Tibial nerve (tissue), 4 donors: ENCODE measurements around the gene MAGEB17. TPM values are rescaled to one million over a fixed set of nuclear protein-coding genes. Genes with fewer than 3 reads are reported as not detected.

ENCODE experiments used
- DNase-seq, 2 donors: peaks; one replicate each; pipeline ENCODE4 v3.0.0-alpha.2; 2019; ENCODE audit warnings: low spot score in 2 of 2
- H3K27ac ChIP-seq, 4 donors: fragments of 200-600 bp; sonication (generic) in 3 of 4; one replicate each; pipeline ENCODE4 v1.5.1; 2017 to 2019; ENCODE audit warnings: mild to moderate bottlenecking in 1 of 4
- H3K27me3 ChIP-seq, 2 donors: fragments of 200-600 bp; sonication (generic) in 1 of 2; one replicate each; pipeline versions ENCODE4 v1.5.1 to v1.6.0; 2017 to 2019
- H3K36me3 ChIP-seq, 3 donors: fragments of 200-600 bp; sonication (generic); one replicate each; pipeline ENCODE4 v1.5.1; 2018 to 2019
- H3K4me1 ChIP-seq, 4 donors: fragments of 200-600 bp; sonication (generic) in 3 of 4; one replicate each; pipeline ENCODE4 v1.5.1; 2017 to 2019
- H3K4me3 ChIP-seq, 4 donors: fragments of 200-600 bp; sonication (generic) in 3 of 4; one replicate each; pipeline ENCODE4 v1.5.1; 2017 to 2019; ENCODE audit warnings: mild to moderate bottlenecking in 1 of 4, moderate library complexity in 1 of 4
- H3K9me3 ChIP-seq, 4 donors: fragments of 200-600 bp; sonication (generic) in 3 of 4; one replicate each; pipeline ENCODE4 v1.5.1; 2017 to 2019
- EP300 ChIP-seq, 2 donors: sonication (generic); formaldehyde crosslinking; IDR thresholded peaks; one replicate each; pipeline ENCODE4 v1.6.1; 2017; ENCODE audit warnings: antibody characterized with exemption in 2 of 2, mild to moderate bottlenecking in 1 of 2
- POLR2A ChIP-seq, 2 donors: fragments of 450-650 bp; IDR thresholded peaks; one replicate each; pipeline ENCODE4 v1.6.1; 2017; ENCODE audit warnings: antibody characterized with exemption in 2 of 2, mild to moderate bottlenecking in 2 of 2, moderate library complexity in 2 of 2
- WGBS, 2 donors: methylation state at CpG; one replicate each; pipeline ENCODE4 v1.1.5; 2018; 5-methylcytosine and 5-hydroxymethylcytosine counted together
- total RNA-seq, 4 donors: library from RNA; depleted of rRNA; stranded (reverse); fragments of >200 nt; gene quantifications; one replicate each; pipeline ENCODE4 v1.1.0, GENCODE V29; 2016
- TF ChIP-seq, protein P1 (sequence below), 5 experiments: fragments of 200-600 bp in 3 of 5; fragments of 450-650 bp in 2 of 5; sonication (generic) in 3 of 5; IDR thresholded peaks; one replicate each; pipeline ENCODE4 v1.5.1; 2016 to 2019; ENCODE audit warnings: antibody characterized with exemption in 5 of 5, mild to moderate bottlenecking in 3 of 5, moderate library complexity in 2 of 5

MAGEB17 gene
- total RNA-seq, 4 donors from 2014 or later, result not detected

DNA sequence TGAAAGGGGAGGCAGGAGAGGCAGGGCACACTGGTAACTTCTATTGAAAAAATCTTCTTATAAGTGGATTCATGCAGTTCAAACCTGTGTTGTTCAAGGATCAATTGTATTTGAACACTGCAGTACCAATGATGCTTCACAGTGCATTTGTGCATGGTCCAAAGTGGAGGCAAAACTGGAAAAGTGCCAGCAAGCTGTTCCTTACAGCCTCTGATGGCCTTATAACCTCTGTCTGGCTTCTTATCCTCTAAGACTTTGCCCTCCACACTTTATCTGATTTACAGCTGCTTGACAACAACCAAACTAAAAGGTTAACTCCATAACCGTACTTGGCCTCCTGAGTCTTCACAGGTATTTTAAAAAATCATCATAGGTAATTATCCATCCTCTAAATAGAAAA lies 40.4 kb downstream of the MAGEB17 start:
- WGBS, 2 donors, result 63 to 91% methylated on average over 1 of the region's 1 CpG
- no peaks in the 10 kb centered on the region for H3K36me3 ChIP-seq
- H3K9me3 ChIP-seq, result no peaks in the 10 kb centered on the region
- H3K4me3 ChIP-seq, result no peak overlapping the region
- DNase-seq, result no peak
- no peaks in the 10 kb centered on the region for H3K4me1 ChIP-seq
- TF ChIP-seq, protein P1, sequence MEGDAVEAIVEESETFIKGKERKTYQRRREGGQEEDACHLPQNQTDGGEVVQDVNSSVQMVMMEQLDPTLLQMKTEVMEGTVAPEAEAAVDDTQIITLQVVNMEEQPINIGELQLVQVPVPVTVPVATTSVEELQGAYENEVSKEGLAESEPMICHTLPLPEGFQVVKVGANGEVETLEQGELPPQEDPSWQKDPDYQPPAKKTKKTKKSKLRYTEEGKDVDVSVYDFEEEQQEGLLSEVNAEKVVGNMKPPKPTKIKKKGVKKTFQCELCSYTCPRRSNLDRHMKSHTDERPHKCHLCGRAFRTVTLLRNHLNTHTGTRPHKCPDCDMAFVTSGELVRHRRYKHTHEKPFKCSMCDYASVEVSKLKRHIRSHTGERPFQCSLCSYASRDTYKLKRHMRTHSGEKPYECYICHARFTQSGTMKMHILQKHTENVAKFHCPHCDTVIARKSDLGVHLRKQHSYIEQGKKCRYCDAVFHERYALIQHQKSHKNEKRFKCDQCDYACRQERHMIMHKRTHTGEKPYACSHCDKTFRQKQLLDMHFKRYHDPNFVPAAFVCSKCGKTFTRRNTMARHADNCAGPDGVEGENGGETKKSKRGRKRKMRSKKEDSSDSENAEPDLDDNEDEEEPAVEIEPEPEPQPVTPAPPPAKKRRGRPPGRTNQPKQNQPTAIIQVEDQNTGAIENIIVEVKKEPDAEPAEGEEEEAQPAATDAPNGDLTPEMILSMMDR (IDR thresholded peaks at IDR 0.05), result no peak
- no peak for TF ChIP-seq EP300 (IDR thresholded peaks at IDR 0.05)
- TF ChIP-seq POLR2A (IDR thresholded peaks at IDR 0.05), result no peak
- H3K27me3 ChIP-seq, result no peaks in the 10 kb centered on the region
- no peak overlapping the region for H3K27ac ChIP-seq

DNA sequence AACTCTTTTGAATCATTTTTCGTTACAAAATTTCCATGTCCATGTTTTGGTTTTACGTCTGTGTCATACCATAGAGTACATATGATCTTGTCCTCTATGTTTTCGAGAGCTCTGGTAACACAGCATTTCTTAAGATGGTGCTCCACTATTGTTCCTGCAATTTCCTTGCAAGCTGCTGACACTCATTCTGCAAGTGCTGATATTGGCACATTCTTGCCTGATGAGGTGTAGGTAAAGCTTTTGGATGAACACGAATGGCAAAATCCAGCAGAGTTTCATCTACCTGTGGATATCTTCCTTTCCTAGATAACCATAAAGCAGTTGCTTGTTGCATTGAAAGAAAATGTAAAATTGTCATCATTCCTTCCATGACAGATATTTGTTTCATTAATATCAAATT lies 41.3 kb downstream of the MAGEB17 start:
- 86 to 90% methylated on average over 4 of the region's 4 CpGs for WGBS, 2 donors
- no peaks in the 10 kb centered on the region for H3K27me3 ChIP-seq
- TF ChIP-seq EP300 (IDR thresholded peaks at IDR 0.05) (no peak), POLR2A (IDR thresholded peaks at IDR 0.05) (no peak)
- TF ChIP-seq, protein P1 (IDR thresholded peaks at IDR 0.05), result no peak
- no peaks in the 10 kb centered on the region for H3K9me3 ChIP-seq
- no peak overlapping the region for H3K27ac ChIP-seq
- no peaks in the 10 kb centered on the region for H3K36me3 ChIP-seq
- no peak for DNase-seq
- no peaks in the 10 kb centered on the region for H3K4me1 ChIP-seq
- no peak overlapping the region for H3K4me3 ChIP-seq

- Histone ChIP-seq H3K4me3 (no peak overlapping the region), H3K9me3 (no peaks in the 10 kb centered on the region), H3K27me3 (no peaks in the 10 kb centered on the region), H3K36me3 (no peaks in the 10 kb centered on the region), H3K27ac (no peak overlapping the region), H3K4me1 (no peaks in the 10 kb centered on the region)
- TF ChIP-seq POLR2A (IDR thresholded peaks at IDR 0.05) (no peak), EP300 (IDR thresholded peaks at IDR 0.05) (no peak)
- TF ChIP-seq, protein P1 (IDR thresholded peaks at IDR 0.05), result no peak
- WGBS, 2 donors, result 79 to 80% methylated on average over 3 of the region's 3 CpGs
- no peak for DNase-seq
Observed at GRCh38 chrX:16210061-16210460, 42.8 kb downstream of the MAGEB17 start.

DNA sequence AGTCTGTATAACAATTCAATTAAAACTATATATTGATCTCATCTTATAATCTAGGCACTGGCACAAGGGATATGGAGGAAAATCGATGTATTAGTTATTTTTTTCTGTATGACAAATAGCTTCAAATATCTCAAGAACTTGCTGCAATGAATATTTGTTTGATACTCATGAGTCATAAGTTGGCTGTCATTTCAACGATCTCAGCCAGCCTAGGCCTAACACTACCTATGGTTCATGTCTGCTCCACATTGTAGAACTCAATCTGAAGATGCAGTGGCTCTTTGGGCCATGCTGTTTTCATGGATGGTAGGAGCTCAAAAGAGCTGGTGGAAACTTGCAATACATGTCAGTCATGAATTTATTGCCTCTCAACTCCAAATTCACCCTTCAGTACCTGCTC lies 44.7 kb downstream of the MAGEB17 start:
- no peaks in the 10 kb centered on the region for H3K4me1 ChIP-seq

DNA sequence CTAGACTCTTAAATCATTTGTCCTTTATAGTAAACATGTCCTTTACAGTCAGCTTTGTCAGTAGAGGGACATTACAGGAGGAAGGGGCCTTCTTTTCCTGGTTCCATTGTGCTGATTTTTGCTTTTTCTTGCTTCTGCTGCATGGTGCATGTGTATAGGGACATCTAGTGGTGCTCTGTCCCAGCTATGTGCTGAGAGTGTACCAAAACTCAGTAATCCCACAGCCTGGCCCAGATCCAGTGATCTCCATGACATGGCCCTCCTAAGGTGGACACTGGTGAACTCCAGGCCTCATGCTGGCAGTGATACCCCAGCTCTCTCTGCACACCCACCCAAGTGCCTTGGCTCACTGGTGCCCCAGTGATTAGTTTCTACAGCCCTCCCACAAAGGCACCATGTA lies 45.2 kb downstream of the MAGEB17 start:
- Histone ChIP-seq H3K4me3 (no peak overlapping the region), H3K4me1 (no peaks in the 10 kb centered on the region), H3K27me3 (no peaks in the 10 kb centered on the region), H3K27ac (no peak overlapping the region), H3K36me3 (no peaks in the 10 kb centered on the region), H3K9me3 (no peaks in the 10 kb centered on the region)
- TF ChIP-seq POLR2A (IDR thresholded peaks at IDR 0.05) (no peak), EP300 (IDR thresholded peaks at IDR 0.05) (no peak)
- TF ChIP-seq, protein P1 (IDR thresholded peaks at IDR 0.05), result no peak
- no peak for DNase-seq

More for the DNA sequence above, 44.7 kb downstream of the MAGEB17 start:
- TF ChIP-seq, protein P1 (IDR thresholded peaks at IDR 0.05), result no peak
- TF ChIP-seq EP300 (IDR thresholded peaks at IDR 0.05) (no peak), POLR2A (IDR thresholded peaks at IDR 0.05) (no peak)
- no peaks in the 10 kb centered on the region for H3K9me3 ChIP-seq
- H3K27me3 ChIP-seq, result no peaks in the 10 kb centered on the region
- H3K36me3 ChIP-seq, result no peaks in the 10 kb centered on the region
- H3K27ac ChIP-seq, result no peak overlapping the region
- DNase-seq, result no peak
- 49 to 74% methylated on average over 2 of the region's 2 CpGs for WGBS, 2 donors
- H3K4me3 ChIP-seq, result no peak overlapping the region
